Muscle of back (tissue), 11 donors: ENCODE results near the gene EMP1. TPM values are rescaled to one million over a fixed set of nuclear protein-coding genes. Genes with fewer than 3 reads are reported as not detected.

Experiments used
- DNase-seq, 3 donors: peaks; one replicate each; pipeline versions ENCODE4 v3.0.0 to v3.0.0-alpha.2; 2013
- polyA plus RNA-seq, 10 donors: library from polyadenylated mRNA; unstranded; fragments of 120-200 nt; gene quantifications; one replicate each; pipeline ENCODE4 v1.2.1, GENCODE V29; 2013; ENCODE audit not compliant: insufficient read length in 10 of 10

EMP1 gene
- polyA plus RNA-seq, 10 donors, result 159 to 263 (median 200) TPM

GRCh38 chr12:13211859-13212664 lies 15.5 kb downstream of the EMP1 start:
- peak in 2 of 3 donors; percentile 78 to 87 for DNase-seq

DNA sequence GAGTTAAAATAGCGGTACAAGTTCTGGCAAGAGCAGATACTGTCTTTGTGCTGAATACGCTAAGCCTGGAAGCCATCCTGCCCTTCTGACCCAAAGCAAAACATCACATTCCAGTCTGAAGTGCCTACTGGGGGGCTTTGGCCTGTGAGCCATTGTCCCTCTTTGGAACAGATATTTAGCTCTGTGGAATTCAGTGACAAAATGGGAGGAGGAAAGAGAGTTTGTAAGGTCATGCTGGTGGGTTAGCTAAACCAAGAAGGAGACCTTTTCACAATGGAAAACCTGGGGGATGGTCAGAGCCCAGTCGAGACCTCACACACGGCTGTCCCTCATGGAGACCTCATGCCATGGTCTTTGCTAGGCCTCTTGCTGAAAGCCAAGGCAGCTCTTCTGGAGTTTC lies 18.5 kb downstream of the EMP1 start:
- no peak for DNase-seq

DNA sequence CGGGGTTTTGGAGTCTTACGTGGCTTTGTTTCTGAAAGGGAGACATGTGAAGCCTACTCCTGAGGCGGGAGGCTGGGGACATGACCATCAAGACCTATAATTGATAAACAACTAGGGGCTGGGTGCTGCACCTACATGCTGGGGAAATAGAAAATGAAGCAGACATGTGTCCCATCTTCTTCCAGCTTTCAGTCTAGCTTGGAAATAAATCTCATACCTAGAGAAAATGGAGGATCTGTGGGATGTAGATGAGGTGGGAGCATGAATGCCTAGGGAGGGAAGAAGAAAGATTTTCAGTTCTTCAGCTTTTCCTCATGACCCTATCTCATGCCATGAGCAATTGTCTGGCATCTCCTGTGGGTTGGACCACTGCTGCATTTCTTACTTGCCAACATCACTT lies 22.1 kb downstream of the EMP1 start:
- DNase-seq, result no peak

DNA sequence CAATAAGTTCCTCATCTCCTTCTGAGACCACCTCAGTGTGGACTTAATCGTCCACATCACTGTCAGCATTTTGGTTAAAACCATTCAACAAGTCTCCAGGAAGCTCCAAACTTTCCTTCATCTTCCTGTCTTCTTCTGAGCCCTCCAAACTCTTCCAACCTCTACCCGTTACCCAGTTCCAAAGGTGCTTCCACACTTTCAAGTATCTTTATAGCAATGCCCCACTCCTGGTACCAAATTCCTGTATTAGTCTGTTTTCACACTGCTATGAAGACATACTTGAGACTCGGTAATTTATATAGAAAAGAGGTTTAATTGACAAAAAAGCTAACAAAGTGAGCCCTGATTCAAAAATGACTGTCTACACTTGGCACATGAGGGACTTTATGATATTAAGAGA lies 22.8 kb downstream of the EMP1 start:
- DNase-seq, result no peak

DNA sequence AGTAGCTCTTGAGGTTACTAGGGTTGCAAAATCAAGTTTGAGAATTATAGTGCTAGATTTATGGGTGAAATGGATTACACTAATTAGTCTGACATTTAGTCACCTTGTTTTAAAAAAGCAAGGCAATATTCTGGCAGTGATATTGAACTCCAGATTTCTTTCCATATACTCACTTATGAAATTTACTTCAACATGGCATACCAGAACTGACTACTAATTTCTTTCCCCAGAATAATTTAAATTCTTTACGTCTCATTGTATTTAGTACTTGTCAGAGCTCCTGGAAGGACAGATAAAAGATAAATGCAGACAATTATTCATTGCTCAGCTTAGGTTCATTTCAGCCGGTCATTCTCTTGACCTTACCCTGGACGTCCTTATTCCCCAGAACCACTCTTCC lies 24.3 kb downstream of the EMP1 start:
- peak in 1 of 3 donors; percentile 28 for DNase-seq

DNA sequence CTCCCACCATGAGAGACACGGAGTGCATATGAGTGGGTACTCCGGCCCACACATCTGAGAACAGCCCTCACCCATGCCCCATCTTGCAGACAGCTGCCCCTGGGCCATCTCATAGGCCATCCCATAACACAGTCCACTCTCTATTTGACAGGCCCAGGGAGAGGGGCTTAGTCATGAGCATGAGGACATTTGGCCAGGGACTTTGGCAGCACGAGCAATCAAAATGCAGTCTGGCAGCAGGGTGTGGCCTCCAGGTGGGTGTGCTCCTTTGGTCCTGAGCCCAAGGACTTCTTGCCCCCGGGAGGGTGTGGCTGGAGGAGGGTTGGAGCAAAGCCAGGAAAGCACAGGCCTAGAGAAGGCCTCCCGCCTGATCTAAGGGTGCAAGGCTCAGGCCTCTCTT lies 25.6 kb downstream of the EMP1 start:
- no peak for DNase-seq

DNA sequence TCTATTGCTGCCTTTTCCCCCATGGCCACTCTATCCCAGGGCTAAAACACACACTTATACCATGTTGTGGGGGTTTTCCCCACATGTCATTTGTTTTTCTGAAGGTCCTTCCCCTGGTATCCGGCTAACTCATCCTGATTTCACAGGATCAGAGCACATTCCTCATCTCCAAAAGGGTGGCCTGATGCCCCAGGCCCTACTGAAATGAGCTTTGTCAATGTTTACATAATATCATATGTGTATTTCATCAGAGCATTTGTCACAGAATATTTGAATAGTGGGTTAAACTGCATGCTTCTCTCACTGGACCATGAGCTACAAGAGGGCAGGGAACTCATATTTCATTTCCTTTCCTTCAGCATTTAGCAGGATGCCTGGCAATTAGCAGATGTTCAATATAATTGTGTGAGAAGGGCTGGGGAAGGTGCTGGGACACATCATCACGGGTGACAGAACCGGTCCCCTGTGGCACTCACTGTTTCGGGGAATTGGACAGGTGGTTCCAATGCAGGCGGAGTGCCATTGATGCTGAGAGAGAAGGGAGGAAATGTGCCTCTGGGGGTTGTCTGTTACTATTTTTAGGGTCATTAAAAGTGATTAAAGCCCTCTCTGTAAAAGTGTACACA lies 26.8 kb downstream of the EMP1 start:
- peak in 1 of 3 donors; percentile 28 for DNase-seq

DNA sequence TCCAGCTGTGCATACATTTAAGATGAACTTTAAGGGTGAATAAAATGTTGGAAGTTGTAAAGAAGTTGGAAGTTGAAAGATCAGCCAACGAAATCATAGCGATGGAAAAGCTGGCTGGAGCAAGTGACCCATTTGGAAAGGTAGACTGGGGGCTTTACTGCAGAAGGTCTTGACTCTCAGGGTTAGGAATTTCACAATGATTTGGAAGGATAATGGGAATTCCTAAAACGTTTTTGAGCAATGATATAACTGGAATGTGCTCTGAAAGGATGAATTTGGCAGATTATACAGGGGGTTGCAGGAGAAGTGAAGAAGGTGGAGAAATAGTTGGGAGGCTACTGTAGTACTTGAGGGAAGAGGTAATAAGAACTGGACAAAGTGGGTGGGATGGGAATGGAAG lies 27.4 kb downstream of the EMP1 start:
- peak; percentile 41 to 57 (median 47) for DNase-seq

DNA sequence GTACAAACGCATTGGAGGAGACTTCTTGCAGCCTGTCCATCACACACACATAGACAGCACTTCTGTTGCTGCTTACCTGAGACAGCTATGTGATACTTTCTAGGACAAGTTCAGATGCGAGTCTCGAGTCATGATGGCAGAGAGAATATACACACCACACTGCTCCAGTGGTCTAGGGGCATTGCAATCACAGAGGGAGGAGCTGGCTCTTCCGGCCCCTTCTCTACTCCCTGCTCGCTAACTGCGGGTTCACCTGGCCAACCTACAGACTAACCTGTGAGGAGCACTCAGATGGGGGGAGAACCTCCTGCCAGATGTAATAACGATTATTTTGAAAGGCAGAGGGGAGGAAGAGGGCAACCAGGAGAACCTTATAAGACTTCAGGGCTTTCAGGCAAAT lies 30.7 kb downstream of the EMP1 start:
- DNase-seq, result no peak

GRCh38 chr12:13228579-13228978 lies 32.1 kb downstream of the EMP1 start:
- DNase-seq, result no peak

DNA sequence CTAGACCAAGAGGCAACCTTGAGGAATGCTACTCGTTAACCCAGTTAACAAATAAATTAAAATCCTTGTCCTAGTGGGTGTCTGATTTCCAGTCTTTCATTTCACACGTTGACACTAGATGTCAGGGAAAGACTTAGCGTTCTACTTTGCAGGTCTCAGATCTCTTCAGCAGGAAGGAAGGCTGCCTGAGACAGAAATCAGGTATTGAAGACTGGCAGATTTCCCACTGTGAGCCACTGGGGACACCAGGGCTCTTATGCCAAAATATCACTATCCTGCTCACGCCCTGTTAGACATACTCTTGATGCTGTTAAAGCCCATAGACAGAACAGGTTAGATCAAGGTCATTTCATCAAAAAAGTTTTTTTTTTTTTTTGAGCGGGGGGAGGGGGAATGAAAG lies 33.0 kb downstream of the EMP1 start:
- no peak for DNase-seq

DNA sequence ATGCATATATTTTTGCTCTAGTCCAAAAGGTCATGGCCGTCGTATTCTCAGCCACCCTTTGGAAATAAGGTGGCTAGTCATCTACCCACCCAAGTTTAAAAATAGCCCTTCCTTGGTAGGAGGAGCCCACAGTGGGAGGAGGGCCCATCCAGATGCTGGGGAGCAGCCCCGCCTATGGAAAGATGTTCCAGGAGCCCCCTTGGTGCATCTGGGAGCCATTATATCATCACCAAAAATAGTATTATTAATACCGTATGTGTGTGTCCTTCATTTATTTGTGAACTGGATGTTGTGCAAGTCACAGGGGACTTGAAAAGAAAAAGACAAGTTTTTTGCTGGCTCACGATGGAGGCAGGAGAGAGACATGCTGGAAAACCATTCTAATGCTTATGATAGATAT lies 34.0 kb downstream of the EMP1 start:
- DNase-seq, result peak; percentile 43 to 87 (median 73)

DNA sequence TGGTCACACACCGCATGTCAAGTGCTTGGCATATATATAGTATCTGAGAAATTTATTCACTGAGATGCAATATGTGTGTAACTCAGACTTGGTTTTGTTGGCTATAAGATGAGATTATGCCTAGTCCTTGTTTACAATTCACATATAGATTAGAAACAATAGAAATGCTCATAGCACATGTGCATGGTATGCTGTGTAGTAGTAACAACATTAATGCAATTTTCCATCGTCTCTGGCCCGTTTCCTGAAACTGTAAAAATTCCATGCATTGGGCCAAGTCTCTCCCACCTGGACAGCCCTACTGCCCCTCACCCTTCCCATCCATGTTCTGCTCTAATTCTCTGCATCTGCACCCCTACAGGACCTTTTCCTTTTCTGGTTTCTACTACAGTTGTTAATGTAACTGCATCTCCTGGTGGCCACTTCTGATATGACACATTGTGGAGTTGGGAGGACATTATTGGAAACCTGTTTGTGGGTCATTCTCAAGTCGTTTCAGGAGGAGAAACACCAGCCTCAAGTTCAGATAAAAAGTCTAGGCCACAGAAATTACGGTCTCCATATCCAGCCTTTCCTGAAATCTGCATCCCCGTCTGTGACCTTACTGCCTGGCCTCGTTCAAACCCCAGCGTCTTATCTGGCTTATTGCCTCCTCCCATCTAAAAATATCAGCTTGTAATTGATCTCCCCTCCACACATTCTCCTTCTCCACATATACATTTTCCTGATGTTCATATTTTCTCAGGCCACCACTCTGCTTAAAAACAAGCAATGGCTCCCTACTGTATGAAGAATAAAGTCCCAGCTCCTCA lies 37.5 kb downstream of the EMP1 start:
- peak; percentile 60 to 88 (median 76) for DNase-seq

DNA sequence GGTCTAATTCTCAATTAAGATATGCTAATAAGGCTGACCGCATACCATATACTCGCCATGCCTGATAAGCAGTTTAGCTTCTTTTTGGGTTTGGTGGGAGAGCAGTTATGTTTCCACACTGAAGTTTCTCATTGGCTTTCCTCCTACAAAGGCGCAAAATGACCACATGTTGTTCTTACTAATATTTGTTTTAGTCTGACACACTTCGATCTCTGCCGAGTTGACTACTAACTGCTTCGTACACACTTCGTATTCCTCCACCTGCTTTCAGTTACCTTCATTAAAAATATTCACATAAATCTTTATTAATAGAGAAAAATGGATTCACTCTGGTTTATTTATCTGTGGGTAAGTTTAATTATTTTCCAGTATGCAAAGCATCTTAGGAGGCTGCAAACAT lies 41.7 kb downstream of the EMP1 start:
- DNase-seq, result no peak

DNA sequence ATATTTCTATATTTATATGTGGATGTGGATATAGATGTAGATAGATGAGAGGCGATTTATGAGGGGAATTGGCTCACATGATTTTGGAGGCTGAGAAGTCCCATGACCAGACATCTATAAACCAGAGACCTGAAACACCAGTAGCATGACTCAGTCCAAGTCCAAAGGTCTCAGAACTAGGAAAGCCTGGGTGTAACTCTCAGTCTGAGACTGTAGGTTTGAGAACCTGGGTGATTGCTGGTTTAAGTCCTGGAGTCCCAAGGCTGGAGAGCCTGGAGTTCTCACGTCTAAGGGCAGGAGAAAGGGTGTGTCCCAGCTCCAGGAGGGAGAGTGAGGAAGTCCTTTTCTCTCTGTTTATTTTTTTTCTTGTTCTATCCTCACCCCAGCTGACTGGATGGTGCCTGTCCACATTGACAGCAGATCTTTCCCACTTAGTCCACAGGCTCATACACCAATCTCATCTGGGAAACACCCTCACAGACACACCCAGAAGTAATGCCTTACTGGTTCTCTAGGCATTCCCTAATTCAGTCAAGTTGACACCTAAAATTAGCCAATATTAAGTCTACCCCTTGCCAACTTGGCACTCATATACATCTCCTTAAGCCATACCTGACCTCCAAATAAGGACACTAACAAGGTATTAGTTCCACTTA lies 45.4 kb downstream of the EMP1 start:
- DNase-seq, result no peak

- DNase-seq, result no peak
Observed at GRCh38 chr12:13242936-13243335, 46.4 kb downstream of the EMP1 start.

GRCh38 chr12:13243516-13244070 lies 47.1 kb downstream of the EMP1 start:
- DNase-seq, result no peak

- no peak for DNase-seq
Observed at GRCh38 chr12:13247596-13247995, 51.1 kb downstream of the EMP1 start.

GRCh38 chr12:13248964-13249363 lies 52.4 kb downstream of the EMP1 start:
- DNase-seq, result no peak

GRCh38 chr12:13250416-13250815 lies 53.9 kb downstream of the EMP1 start:
- no peak for DNase-seq

DNA sequence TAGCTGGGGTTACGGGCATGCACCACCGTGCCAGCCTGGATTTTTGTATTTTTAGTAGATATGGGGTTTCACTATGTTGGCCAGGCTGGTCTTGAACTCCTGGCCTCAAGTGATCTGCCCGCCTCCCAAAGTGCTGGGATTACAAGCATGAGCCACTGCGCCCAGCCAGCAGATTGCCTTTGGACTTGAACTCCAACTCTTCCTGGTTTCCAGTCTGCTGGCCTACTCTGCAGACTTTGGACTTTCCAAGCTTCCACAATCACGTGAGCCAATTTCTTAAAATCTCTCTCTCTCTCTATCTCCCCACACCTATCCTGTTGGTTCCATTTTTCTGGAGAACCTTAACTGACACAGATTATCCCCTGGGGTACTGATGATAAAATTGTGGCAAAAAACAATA lies 55.0 kb downstream of the EMP1 start:
- no peak for DNase-seq

DNA sequence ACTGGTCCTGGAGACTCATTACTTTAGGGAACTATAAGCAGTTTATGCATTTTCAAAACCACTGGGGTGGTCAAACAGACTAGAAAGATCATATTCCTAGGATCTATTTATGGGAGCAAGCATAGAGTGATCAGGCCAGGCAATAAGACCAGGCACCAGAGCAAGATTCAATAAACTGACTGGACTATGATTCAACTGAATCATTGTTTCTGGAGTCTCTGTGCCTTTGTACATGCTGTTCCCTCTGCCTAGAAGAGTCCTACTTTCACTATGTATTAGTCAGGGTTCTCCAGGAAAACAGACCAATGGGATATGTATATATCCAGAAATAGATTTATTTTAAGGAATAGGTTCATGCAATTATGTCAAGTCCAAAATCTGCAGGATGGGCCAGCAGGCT lies 55.5 kb downstream of the EMP1 start:
- no peak for DNase-seq
